HepG2 (cell line): ENCODE results near the gene DHRS7. TPM values are rescaled to one million over a fixed set of nuclear protein-coding genes. Genes with fewer than 3 reads are reported as not detected.
A peak's percentile ranks its signal among the peaks of the same experiment; 100 is the strongest.

ENCODE experiments used
- ATAC-seq: fragments of 200-7000 bp; cut with Tn5 transposase; 3 replicates; pipeline ENCODE4 v1.9.1; 2020; ENCODE audit warnings: mild to moderate bottlenecking, moderate library complexity
- BruUV-seq: library from RNA; stranded (reverse); fragments of 400-500 nt; replicated peaks from 2 replicates; lab custom pipeline; 2021; lab: Mats Ljungman, UMichigan
- CTCF ChIA-PET: fragments of 300-600 bp; formaldehyde crosslinking; extraction: SDS; loops from one replicate; lab custom pipeline; 2021; ENCODE audit warnings: low total read pairs, inconsistent platforms, low intra/inter-chr PET ratio; lab: Yijun Ruan, JAX
- POLR2A ChIA-PET: fragments of 350-600 bp; sonication (Branson Sonifier 250); formaldehyde crosslinking; loops from one replicate; lab custom pipeline; 2020; ENCODE audit warnings: antibody characterized with exemption, inconsistent platforms; lab: Yijun Ruan, JAX
- DNase-seq: peaks from one replicate; pipeline ENCODE4 v3.0.0-alpha.2; 2015; ENCODE audit warnings: low spot score
- FAIRE-seq: peaks from 3 replicates; lab custom pipeline; 2011; peaks lifted over from hg19 to GRCh38; lab: Jason Lieb, UNC
- H2AFZ ChIP-seq: one replicate; pipeline ENCODE4 v1.6.1; 2011; ENCODE audit warnings: low read length, inconsistent platforms
- H3K27ac ChIP-seq: fragments of 300-600 bp; 3 replicates; pipeline ENCODE4 v1.8.0; 2011; ENCODE audit warnings: mixed run types, mild to moderate bottlenecking, mixed read lengths, low read length, inconsistent platforms; ENCODE audit not compliant: insufficient read depth; ENCODE audit errors: extremely low read length
- H3K27me3 ChIP-seq, 2 experiments: fragments of 200-600 bp in 1 of 2; 2 replicates in 1 of 2; 3 replicates in 1 of 2; pipeline versions ENCODE4 v1.6.0 to v1.8.0; 2011; ENCODE audit warnings: low read length in 2 of 2, mild to moderate bottlenecking in 2 of 2, moderate library complexity in 2 of 2, inconsistent platforms in 1 of 2; ENCODE audit not compliant: insufficient read depth in 2 of 2, control insufficient read depth in 1 of 2
- H3K36me3 ChIP-seq, 2 experiments: fragments of 200-600 bp in 1 of 2; replicated peaks in 1 of 2; 2 replicates in 1 of 2; 3 replicates in 1 of 2; pipeline versions ENCODE4 v1.5.1 to v1.8.0; 2011; ENCODE audit warnings: low read length in 2 of 2, inconsistent platforms in 1 of 2; ENCODE audit not compliant: insufficient read depth in 2 of 2, control insufficient read depth in 1 of 2
- H3K4me1 ChIP-seq: 2 replicates; pipeline ENCODE4 v1.5.1; 2012; ENCODE audit warnings: low read length, inconsistent platforms; ENCODE audit not compliant: insufficient read depth
- H3K4me2 ChIP-seq: 2 replicates; pipeline ENCODE4 v1.6.0; 2011; ENCODE audit warnings: low read depth, low read length, inconsistent platforms
- H3K4me3 ChIP-seq, 3 experiments: fragments of 200-600 bp in 1 of 3; sonication (generic), shearing (Covaris generic) in 1 of 3; replicated peaks in 1 of 3; 2 replicates each; pipeline ENCODE4 v1.5.1; 2011 to 2016; ENCODE audit warnings: low read length in 3 of 3, inconsistent platforms in 2 of 3, low read depth in 2 of 3, mild to moderate bottlenecking in 2 of 3, control low read depth in 1 of 3, mixed read lengths in 1 of 3; ENCODE audit not compliant: insufficient read depth in 1 of 3
- H3K79me2 ChIP-seq: one replicate; pipeline ENCODE4 v1.6.1; 2011; ENCODE audit warnings: low read length, inconsistent platforms; ENCODE audit not compliant: insufficient read depth
- H3K9ac ChIP-seq: 2 replicates; pipeline ENCODE4 v1.6.0; 2011; ENCODE audit warnings: mild to moderate bottlenecking, low read depth, low read length, inconsistent platforms; ENCODE audit not compliant: insufficient read depth
- H3K9me3 ChIP-seq: 2 replicates; pipeline ENCODE4 v1.5.1; 2012; ENCODE audit warnings: mild to moderate bottlenecking, low read length
- H4K20me1 ChIP-seq: 2 replicates; pipeline ENCODE4 v1.6.0; 2011; ENCODE audit warnings: inconsistent platforms, mild to moderate bottlenecking, low read length, moderate library complexity; ENCODE audit not compliant: insufficient read depth
- KDM4B ChIP-seq: sonication (generic); formaldehyde crosslinking; IDR thresholded peaks from 2 replicates; pipeline ENCODE4 v1.4.0; 2020; ENCODE audit warnings: missing genetic modification reagents
- MBNL3 ChIP-seq: fragments of 250-450 bp; sonication (Bioruptor Pico); conservative IDR thresholded peaks from 2 replicates; pipeline ENCODE4 v1.8.0; 2022; ENCODE audit warnings: mild to moderate bottlenecking, inconsistent platforms
- NFATC3 ChIP-seq: sonication (generic); formaldehyde crosslinking; IDR thresholded peaks from 2 replicates; pipeline ENCODE4 v1.5.1; 2020; ENCODE audit warnings: mild to moderate bottlenecking, missing genetic modification reagents
- ZBTB39 ChIP-seq: sonication (generic); formaldehyde crosslinking; IDR thresholded peaks from 2 replicates; pipeline ENCODE4 v1.5.0; 2020; ENCODE audit warnings: missing genetic modification reagents
- ZFP62 ChIP-seq: sonication (generic); formaldehyde crosslinking; IDR thresholded peaks from 2 replicates; pipeline ENCODE4 v1.4.0; 2020; ENCODE audit warnings: missing genetic modification reagents
- ZNF891 ChIP-seq: sonication (generic); formaldehyde crosslinking; IDR thresholded peaks from 2 replicates; pipeline ENCODE4 v1.5.0; 2020; ENCODE audit warnings: mild to moderate bottlenecking, missing genetic modification reagents
- WGBS: methylation state at CpG from one replicate; pipeline ENCODE4 v1.1.6; 2017; ENCODE audit warnings: low lambda C conversion rate; 5-methylcytosine and 5-hydroxymethylcytosine counted together
- in situ Hi-C: cut with HindIII; loops from 2 replicates; pipeline ENCODE4 v1.10.0; 2017; ENCODE audit warnings: low pct_unique_long_range_greater_than_20kb; ENCODE audit not compliant: extremely low pct_ligation_motif_present
- intact Hi-C: fragments of 100-400 bp; cut with micrococcal nuclease; formaldehyde crosslinking; loops from one replicate; pipeline ENCODE4 v1.10.0; 2022; ENCODE audit not compliant: unreplicated experiment
- polyA plus RNA-seq, 8 experiments: library from polyadenylated mRNA; depleted of rRNA in 3 of 8; stranded (reverse) in 7 of 8; unstranded in 1 of 8; fragments of >200 nt; fragmentation: Illumina TruSeq in 4 of 8; extraction: Trizol in 4 of 8; gene quantifications; 2 replicates each; pipeline versions ENCODE4 v1.2.1 to v1.2.3, GENCODE V29; 2011 to 2016; ENCODE audit warnings: low read depth in 4 of 8, missing spikeins in 1 of 8, mixed read lengths in 1 of 8; ENCODE audit not compliant: insufficient read depth in 1 of 8
- total RNA-seq, 5 experiments: library from RNA; depleted of rRNA; stranded (reverse); fragments of >200 nt; fragmentation: Illumina TruSeq; extraction: Trizol; gene quantifications; 2 replicates each; pipeline ENCODE4 v1.2.3, GENCODE V29; 2016; ENCODE audit warnings: low read depth in 1 of 5

The DHRS7 gene
- total and polyA plus RNA-seq, 2 of the 13 experiments (the other 11 are each of a cell fraction or from before 2014, with no cell fraction given) = 20.8 to 44.4 TPM

GRCh38 chr14:60164712-60165546, at the start of gene DHRS7 (continued):
- TF ChIP-seq ZBTB39 (CRISPR knock-in tag) = peak; percentile 44; the same call in 1 of the 2 replicates

- no peak for TF ChIP-seq MBNL3
- no peak for TF ChIP-seq ZFP62 (CRISPR knock-in tag)
- no peak for TF ChIP-seq NFATC3 (CRISPR knock-in tag)
- no peak for TF ChIP-seq ZNF891
- TF ChIP-seq KDM4B (CRISPR knock-in tag) = no peak
- Histone ChIP-seq H3K4me2 (no peak overlapping the region), H4K20me1 (no peaks in the 10 kb centered on the region), H3K36me3 (no peaks in the 10 kb centered on the region), H3K27me3 (no peaks in the 10 kb centered on the region; a peak in 2 of 5 replicates), H3K4me3 (no peak overlapping the region), H3K79me2 (no peaks in the 10 kb centered on the region), H3K9me3 (no peaks in the 10 kb centered on the region), H3K27ac (no peak overlapping the region), H3K4me1 (no peaks in the 10 kb centered on the region), H2AFZ (no peak overlapping the region), H3K9ac (no peak overlapping the region)
- ChIA-PET CTCF (no interaction called here), POLR2A (no interaction called here)
- no TSS peak for BruUV-seq
- DNase-seq (no peak), FAIRE-seq (no peak), ATAC-seq (no peak)
- 0% methylated on average over 1 of the region's 1 CpG for WGBS
- intact Hi-C loops = no loop called here
- in situ Hi-C loops = no loop called here
These were observed 49.4 kb upstream of the DHRS7 start for GRCh38 chr14:60214415-60215126.
